IPS DF 6.9 (cell line): ENCODE measurements around the gene IGFBP1.

Experiments
- DNase-seq: peaks from one replicate; pipeline ENCODE4 v3.0.0-alpha.2; 2013; ENCODE audit warnings: low read depth, low spot score
- H3K27ac ChIP-seq: one replicate; pipeline ENCODE4 v1.5.1; 2013; ENCODE audit warnings: low read length, control low read depth
- H3K27me3 ChIP-seq: 2 replicates; pipeline ENCODE4 v1.6.1; 2013; ENCODE audit warnings: mild to moderate bottlenecking, low read length; ENCODE audit not compliant: control insufficient read depth, insufficient read depth
- H3K36me3 ChIP-seq: 2 replicates; pipeline ENCODE4 v1.6.1; 2013; ENCODE audit warnings: low read length; ENCODE audit not compliant: control insufficient read depth, insufficient read depth
- H3K4me1 ChIP-seq: 2 replicates; pipeline ENCODE4 v1.6.1; 2013; ENCODE audit warnings: low read length; ENCODE audit not compliant: control insufficient read depth, insufficient read depth
- H3K4me3 ChIP-seq: 2 replicates; pipeline ENCODE4 v1.5.1; 2013; ENCODE audit warnings: mild to moderate bottlenecking, low read length
- H3K9me3 ChIP-seq: 2 replicates; pipeline ENCODE4 v1.6.1; 2013; ENCODE audit warnings: low read length, inconsistent platforms; ENCODE audit not compliant: control insufficient read depth, insufficient read depth
- WGBS: extraction: QIAGEN DNeasy Blood & Tissue Kit; methylation state at CpG from one replicate; pipeline ENCODE4 v1.1.7; 2013; ENCODE audit warnings: mixed read lengths, missing lambda C conversion rate; ENCODE audit not compliant: insufficient read length, insufficient coverage; 5-methylcytosine and 5-hydroxymethylcytosine counted together

The IGFBP1 gene

GRCh38 chr7:45890125-45890901 is 2.0 kb downstream of the IGFBP1 start:
- no peak overlapping the region for H3K4me3 ChIP-seq
- WGBS: no CpG with 5 or more reads among the region's 8 CpGs
- H3K36me3 ChIP-seq: no peaks in the 10 kb centered on the region
- DNase-seq: no peak
- no peak overlapping the region for H3K27ac ChIP-seq
- 0 out of 2 replicates have a peak, but pooled peaks cover 1% of the 10 kb centered on the region for H3K4me1 ChIP-seq
- H3K27me3 ChIP-seq: peaks cover 25% of the 10 kb centered on the region; the same call in 1 of the 2 replicates
- no peaks in the 10 kb centered on the region for H3K9me3 ChIP-seq

GRCh38 chr7:45890902-45891461 is 2.7 kb downstream of the IGFBP1 start:
- WGBS: no CpG with 5 or more reads among the region's 6 CpGs
- Histone ChIP-seq H3K36me3 (no peaks in the 10 kb centered on the region), H3K4me3 (no peak overlapping the region), H3K9me3 (no peaks in the 10 kb centered on the region), H3K4me1 (0 out of 2 replicates have a peak, but pooled peaks cover 1% of the 10 kb centered on the region), H3K27me3 (peaks cover 25% of the 10 kb centered on the region; the same call in 1 of the 2 replicates), H3K27ac (no peak overlapping the region)
- DNase-seq: no peak

GRCh38 chr7:45891462-45892402 is 3.4 kb downstream of the IGFBP1 start:
- no CpG with 5 or more reads among the region's 10 CpGs for WGBS
- DNase-seq: no peak
- H3K4me3 ChIP-seq: no peak overlapping the region

GRCh38 chr7:45892407-45893035 is 4.2 kb downstream of the IGFBP1 start:
- no peak overlapping the region for H3K27ac ChIP-seq
- 0 out of 2 replicates have a peak, but pooled peaks cover 1% of the 10 kb centered on the region for H3K4me1 ChIP-seq
- WGBS: no CpG with 5 or more reads among the region's 6 CpGs
- no peaks in the 10 kb centered on the region for H3K9me3 ChIP-seq
- DNase-seq: no peak
- peaks cover 21% of the 10 kb centered on the region; the same call in 1 of the 2 replicates for H3K27me3 ChIP-seq
- no peaks in the 10 kb centered on the region for H3K36me3 ChIP-seq
- H3K4me3 ChIP-seq: no peak overlapping the region

More at GRCh38 chr7:45891462-45892402, 3.4 kb downstream of the IGFBP1 start:
- Histone ChIP-seq H3K9me3 (no peaks in the 10 kb centered on the region), H3K27me3 (peaks cover 25% of the 10 kb centered on the region; the same call in 1 of the 2 replicates), H3K27ac (no peak overlapping the region), H3K36me3 (no peaks in the 10 kb centered on the region), H3K4me1 (0 out of 2 replicates have a peak, but pooled peaks cover 1% of the 10 kb centered on the region)

GRCh38 chr7:45893374-45893995 is 5.2 kb downstream of the IGFBP1 start:
- Histone ChIP-seq H3K36me3 (no peaks in the 10 kb centered on the region), H3K9me3 (no peaks in the 10 kb centered on the region), H3K27ac (no peak overlapping the region), H3K27me3 (peaks cover 14% of the 10 kb centered on the region; the same call in 1 of the 2 replicates), H3K4me3 (no peak overlapping the region), H3K4me1 (0 out of 2 replicates have a peak, but pooled peaks cover 1% of the 10 kb centered on the region)
- WGBS: no CpG with 5 or more reads among the region's 5 CpGs
- DNase-seq: no peak

- Histone ChIP-seq H3K27ac (no peak overlapping the region), H3K36me3 (no peaks in the 10 kb centered on the region), H3K9me3 (no peaks in the 10 kb centered on the region), H3K4me3 (no peak overlapping the region), H3K27me3 (peaks cover 12% of the 10 kb centered on the region; the same call in 1 of the 2 replicates), H3K4me1 (0 out of 2 replicates have a peak, but pooled peaks cover 1% of the 10 kb centered on the region)
- DNase-seq: no peak
- no CpG with 5 or more reads among the region's 4 CpGs for WGBS
Measured at GRCh38 chr7:45893996-45894664, 5.8 kb downstream of the IGFBP1 start.

GRCh38 chr7:45894665-45895062 is 6.4 kb downstream of the IGFBP1 start:
- Histone ChIP-seq H3K27me3 (peaks cover 8% of the 10 kb centered on the region; the same call in 1 of the 2 replicates), H3K27ac (no peak overlapping the region), H3K9me3 (no peaks in the 10 kb centered on the region), H3K4me3 (no peak overlapping the region), H3K36me3 (no peaks in the 10 kb centered on the region), H3K4me1 (no peaks in the 10 kb centered on the region)
- no peak for DNase-seq

- no peaks in the 10 kb centered on the region for H3K36me3 ChIP-seq
- no peak overlapping the region for H3K27ac ChIP-seq
- H3K4me3 ChIP-seq: no peak overlapping the region
- no peaks in the 10 kb centered on the region for H3K9me3 ChIP-seq
- DNase-seq: no peak
- H3K27me3 ChIP-seq: no peaks in the 10 kb centered on the region
- no peaks in the 10 kb centered on the region for H3K4me1 ChIP-seq
- no CpG with 5 or more reads among the region's 1 CpG for WGBS
Measured at GRCh38 chr7:45897042-45897690, 8.9 kb downstream of the IGFBP1 start.

- no peaks in the 10 kb centered on the region for H3K36me3 ChIP-seq
- no peaks in the 10 kb centered on the region for H3K4me1 ChIP-seq
- no peak for DNase-seq
- H3K4me3 ChIP-seq: no peak overlapping the region
- H3K27ac ChIP-seq: no peak overlapping the region
- H3K9me3 ChIP-seq: no peaks in the 10 kb centered on the region
- H3K27me3 ChIP-seq: no peaks in the 10 kb centered on the region
- WGBS: no CpG with 5 or more reads among the region's 2 CpGs
Measured at GRCh38 chr7:45898222-45898621, 9.9 kb downstream of the IGFBP1 start.
